Measurements from ENCODE around the gene SEMA4D. TPM values are rescaled to one million over a fixed set of nuclear protein-coding genes. Genes with fewer than 3 reads are reported as not detected.

Gene SEMA4D
- total RNA-seq, 2 donors from 2014 or later: 17.1 to 52.7 TPM

GRCh38 chr9:89527084-89527483 lies 29.2 kb upstream of the SEMA4D start:
- H3K9me3 ChIP-seq: no peaks in the 10 kb centered on the region
- no peaks in the 10 kb centered on the region for H3K36me3 ChIP-seq
- no peaks in the 10 kb centered on the region for H3K27me3 ChIP-seq (replicated peaks; ENCODE audit: insufficient read depth)
- no peak overlapping the region for H3K4me3 ChIP-seq
- H3K4me1 ChIP-seq (replicated peaks): no peaks in the 10 kb centered on the region
- no peak for DNase-seq (ENCODE audit: low spot score)
- TF ChIP-seq POLR2A (IDR thresholded peaks at IDR 0.05): no peak
- TF ChIP-seq CTCF (IDR thresholded peaks at IDR 0.05): no peak
- TF ChIP-seq POLR2AphosphoS5 (IDR thresholded peaks at IDR 0.05): no peak
- 90% methylated on average over 2 of the region's 2 CpGs for WGBS
- intact Hi-C loops (cut with DNase I): no loop called here
- H3K27ac ChIP-seq: no peak overlapping the region

- no peak for TF ChIP-seq POLR2A (IDR thresholded peaks at IDR 0.05)
- no peak for TF ChIP-seq POLR2AphosphoS5 (IDR thresholded peaks at IDR 0.05)
- TF ChIP-seq CTCF (IDR thresholded peaks at IDR 0.05): no peak
- H3K4me3 ChIP-seq: no peak overlapping the region
- H3K36me3 ChIP-seq: no peaks in the 10 kb centered on the region
- no peak for DNase-seq (ENCODE audit: low spot score)
- 59% methylated on average over 3 of the region's 3 CpGs for WGBS
- no peaks in the 10 kb centered on the region for H3K9me3 ChIP-seq
- no peaks in the 10 kb centered on the region for H3K4me1 ChIP-seq (replicated peaks)
- no peak overlapping the region for H3K27ac ChIP-seq
- intact Hi-C loops (cut with DNase I): no loop called here
- H3K27me3 ChIP-seq (replicated peaks; ENCODE audit: insufficient read depth): no peaks in the 10 kb centered on the region
Measured at GRCh38 chr9:89526667-89527066, 28.8 kb upstream of the SEMA4D start.

DNA sequence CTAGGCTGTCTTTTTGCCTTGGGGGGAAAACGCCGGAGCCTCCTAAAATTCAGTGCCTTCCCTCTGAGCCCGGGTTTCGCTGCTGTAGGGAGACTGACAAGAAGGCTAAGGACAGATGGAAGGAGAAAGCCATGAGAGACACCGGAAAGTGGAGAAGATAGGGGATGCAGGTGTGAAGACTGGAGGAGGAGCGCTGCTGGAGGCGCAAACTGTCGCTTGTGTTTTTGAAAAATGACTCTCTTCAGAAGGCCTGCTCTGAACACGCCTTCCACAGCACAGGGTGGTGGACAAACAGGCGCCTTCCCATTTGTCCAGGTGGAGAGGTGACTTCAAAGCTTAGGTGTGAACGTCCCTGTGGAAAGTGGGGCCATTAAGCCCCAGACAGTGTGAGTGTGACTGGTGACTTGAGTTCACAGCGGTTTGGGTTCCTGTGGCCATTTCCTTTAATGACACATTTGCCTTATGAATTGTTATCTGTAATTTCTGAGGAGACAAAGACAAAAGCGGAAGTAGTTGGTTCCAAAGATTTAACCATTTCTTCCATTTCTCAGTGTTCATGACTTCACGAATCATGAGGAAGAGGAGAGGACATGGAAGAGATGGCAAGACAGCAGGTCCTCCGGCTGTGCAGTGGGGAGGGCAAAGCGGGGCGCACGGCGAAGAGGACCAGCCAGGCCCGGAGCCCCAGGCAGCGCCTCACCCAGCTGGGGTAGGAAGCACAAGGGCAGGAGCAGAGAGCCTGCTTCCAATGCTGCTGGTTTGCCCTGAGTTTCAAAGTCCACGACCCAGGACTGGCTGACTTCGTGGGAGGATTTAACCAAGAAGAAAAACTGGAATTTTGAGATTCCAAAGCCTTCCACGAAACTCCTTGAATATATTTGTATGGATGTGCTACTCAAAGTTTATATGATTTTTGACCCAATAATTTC lies 27.8 kb upstream of the SEMA4D start:
- H3K27ac ChIP-seq: no peak overlapping the region
- no peaks in the 10 kb centered on the region for H3K9me3 ChIP-seq
- DNase-seq (ENCODE audit: low spot score): no peak
- no peak overlapping the region for H3K4me3 ChIP-seq
- no peaks in the 10 kb centered on the region for H3K4me1 ChIP-seq (replicated peaks)
- H3K36me3 ChIP-seq: no peaks in the 10 kb centered on the region
- intact Hi-C loops (cut with DNase I): no loop called here
- 73% methylated on average over 24 of the region's 24 CpGs for WGBS
- no peak for TF ChIP-seq POLR2AphosphoS5 (IDR thresholded peaks at IDR 0.05)
- no peak for TF ChIP-seq CTCF (IDR thresholded peaks at IDR 0.05)
- no peaks in the 10 kb centered on the region for H3K27me3 ChIP-seq (replicated peaks; ENCODE audit: insufficient read depth)

DNA sequence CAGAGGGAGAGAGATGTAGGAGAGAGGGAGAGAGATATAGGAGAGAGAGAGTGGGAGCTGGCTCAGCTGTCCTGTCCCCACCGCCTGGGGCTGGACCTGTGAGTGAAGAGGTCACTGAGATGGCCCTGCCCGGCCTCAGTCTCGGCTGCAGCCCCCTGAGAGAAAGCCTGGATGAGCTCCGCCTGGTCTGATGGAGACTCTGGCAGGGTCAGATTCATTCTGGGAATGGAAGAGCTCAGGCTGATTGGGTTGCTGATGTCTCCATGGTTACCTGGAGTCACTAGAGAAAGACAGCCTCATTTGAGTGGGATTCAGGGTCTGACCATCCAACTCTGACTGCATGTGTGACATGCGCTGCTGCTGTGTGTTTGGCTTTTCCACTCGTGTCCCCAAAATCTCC lies 27.1 kb upstream of the SEMA4D start:
- no peaks in the 10 kb centered on the region for H3K9me3 ChIP-seq
- H3K27ac ChIP-seq: no peak overlapping the region
- no peak overlapping the region for H3K4me3 ChIP-seq
- intact Hi-C loops (cut with DNase I): no loop called here
- TF ChIP-seq POLR2AphosphoS5 (IDR thresholded peaks at IDR 0.05) (no peak), CTCF (IDR thresholded peaks at IDR 0.05) (no peak), POLR2A (IDR thresholded peaks at IDR 0.05) (no peak)
- H3K27me3 ChIP-seq (replicated peaks; ENCODE audit: insufficient read depth): no peaks in the 10 kb centered on the region
- no peaks in the 10 kb centered on the region for H3K36me3 ChIP-seq
- DNase-seq (ENCODE audit: low spot score): no peak
- WGBS: 85% methylated on average over 6 of the region's 6 CpGs
- no peaks in the 10 kb centered on the region for H3K4me1 ChIP-seq (replicated peaks)

- TF ChIP-seq POLR2AphosphoS5 (IDR thresholded peaks at IDR 0.05): no peak
- no peak for TF ChIP-seq CTCF (IDR thresholded peaks at IDR 0.05)
- no peak for TF ChIP-seq POLR2A (IDR thresholded peaks at IDR 0.05)
- Histone ChIP-seq H3K4me1 (replicated peaks) (no peaks in the 10 kb centered on the region), H3K4me3 (no peak overlapping the region), H3K36me3 (no peaks in the 10 kb centered on the region), H3K27me3 (replicated peaks; ENCODE audit: insufficient read depth) (no peaks in the 10 kb centered on the region), H3K9me3 (no peaks in the 10 kb centered on the region), H3K27ac (no peak overlapping the region)
- 78% methylated on average over 3 of the region's 3 CpGs for WGBS
- intact Hi-C loops (cut with DNase I): no loop called here
- no peak for DNase-seq (ENCODE audit: low spot score)
Measured at GRCh38 chr9:89523948-89524347, 26.0 kb upstream of the SEMA4D start.

Data from prostate gland (tissue), 2 donors.